HG03196 (cell line): ENCODE measurements around the gene RAB40B.

Experiments used
- ATAC-seq: cut with Tn5 transposase; IDR thresholded peaks from one replicate; pipeline ENCODE4 v1.9.1; 2021; ENCODE audit not compliant: unreplicated experiment

RAB40B gene

GRCh38 chr17:82670661-82671450 is 27.6 kb downstream of the RAB40B start:
- no peak for ATAC-seq

DNA sequence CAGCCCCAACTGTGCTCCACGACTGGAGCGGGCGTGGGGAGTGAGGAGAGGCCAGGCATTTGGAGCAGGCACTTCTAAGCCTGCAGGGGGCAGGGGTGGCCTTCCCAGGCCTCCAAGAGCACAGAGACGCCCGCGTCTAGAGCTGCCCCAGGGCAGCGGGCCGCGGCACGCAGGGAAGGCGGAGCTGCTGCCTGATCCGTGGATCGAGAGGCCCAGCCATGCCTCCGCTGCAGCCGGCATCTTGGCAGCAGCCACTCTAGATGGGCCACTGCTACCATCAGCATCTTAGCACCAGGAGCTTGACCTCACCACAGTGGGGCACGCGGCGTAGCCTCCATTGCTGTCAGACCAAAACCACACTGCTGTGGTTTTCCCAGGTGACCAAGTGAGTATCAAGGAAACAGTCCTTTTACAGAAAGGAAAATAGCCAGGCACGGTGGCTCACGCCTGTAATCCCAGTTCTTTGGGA is 29.8 kb downstream of the RAB40B start:
- ATAC-seq = no peak

GRCh38 chr17:82668024-82668630 is 30.4 kb downstream of the RAB40B start:
- no peak for ATAC-seq

DNA sequence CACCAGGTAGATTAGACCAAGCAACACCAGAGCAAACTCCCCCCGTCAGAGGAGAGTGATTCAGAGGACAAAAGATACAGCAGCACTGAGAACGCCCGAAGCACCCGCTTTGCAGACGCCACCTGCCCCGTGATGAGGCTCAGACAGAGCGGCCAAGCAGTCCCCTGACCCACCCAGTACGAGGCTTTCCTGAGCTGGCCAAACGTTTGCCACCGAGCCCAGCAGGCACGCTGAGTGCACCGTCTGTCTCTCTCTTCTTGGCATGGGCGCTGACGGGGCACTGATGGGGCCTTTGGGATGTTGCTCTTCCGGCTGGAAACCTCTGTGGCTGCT is 30.9 kb downstream of the RAB40B start:
- ATAC-seq = no peak

- ATAC-seq = no peak
These were observed 31.4 kb downstream of the RAB40B start for GRCh38 chr17:82666931-82667667.

- no peak for ATAC-seq
These were observed 32.6 kb downstream of the RAB40B start for GRCh38 chr17:82665891-82666290.

DNA sequence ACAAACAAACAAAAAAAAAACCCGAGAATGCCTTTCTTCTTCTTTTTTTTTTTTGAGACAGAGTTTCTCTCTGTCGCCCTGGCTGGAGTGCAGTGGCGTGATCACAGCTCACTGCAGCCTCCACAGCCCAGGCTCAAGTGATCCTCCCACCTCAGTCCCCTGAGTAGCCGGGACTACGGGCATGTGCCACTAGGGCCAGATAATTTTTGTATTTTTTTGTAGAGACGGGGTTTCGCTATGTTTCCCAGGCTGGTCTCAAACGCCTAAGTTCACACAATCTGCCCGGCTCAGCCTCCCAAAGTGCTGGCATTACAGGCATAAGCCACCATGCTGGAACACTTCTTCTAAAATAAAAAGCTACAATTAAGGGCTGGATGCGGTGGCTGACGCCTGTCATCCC is 33.3 kb downstream of the RAB40B start:
- no peak for ATAC-seq

DNA sequence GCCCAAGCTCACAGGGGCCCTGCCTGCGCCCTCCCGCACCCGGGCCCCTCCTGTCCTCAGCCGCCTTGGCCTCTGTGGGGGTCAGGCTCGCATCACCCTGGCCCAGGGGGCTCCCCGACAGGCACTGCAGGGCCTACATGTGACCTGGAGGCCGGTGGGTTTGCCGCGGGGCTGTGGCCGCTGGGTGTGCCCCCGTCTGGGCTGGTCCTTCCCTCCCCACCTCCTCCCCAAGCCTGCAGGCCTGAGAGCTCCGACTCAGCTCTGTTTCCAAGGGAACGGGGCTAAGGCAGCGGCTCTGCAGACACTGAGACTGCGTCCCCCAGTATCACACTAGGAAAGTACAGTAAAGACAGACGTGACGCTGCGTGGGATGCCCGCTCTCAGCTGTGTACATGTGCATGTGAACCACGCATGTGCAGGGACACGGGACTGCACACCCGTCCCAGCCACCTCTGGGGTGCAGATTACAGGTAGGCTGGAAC is 33.8 kb downstream of the RAB40B start:
- no peak for ATAC-seq

GRCh38 chr17:82664276-82664575 is 34.3 kb downstream of the RAB40B start:
- no peak for ATAC-seq

DNA sequence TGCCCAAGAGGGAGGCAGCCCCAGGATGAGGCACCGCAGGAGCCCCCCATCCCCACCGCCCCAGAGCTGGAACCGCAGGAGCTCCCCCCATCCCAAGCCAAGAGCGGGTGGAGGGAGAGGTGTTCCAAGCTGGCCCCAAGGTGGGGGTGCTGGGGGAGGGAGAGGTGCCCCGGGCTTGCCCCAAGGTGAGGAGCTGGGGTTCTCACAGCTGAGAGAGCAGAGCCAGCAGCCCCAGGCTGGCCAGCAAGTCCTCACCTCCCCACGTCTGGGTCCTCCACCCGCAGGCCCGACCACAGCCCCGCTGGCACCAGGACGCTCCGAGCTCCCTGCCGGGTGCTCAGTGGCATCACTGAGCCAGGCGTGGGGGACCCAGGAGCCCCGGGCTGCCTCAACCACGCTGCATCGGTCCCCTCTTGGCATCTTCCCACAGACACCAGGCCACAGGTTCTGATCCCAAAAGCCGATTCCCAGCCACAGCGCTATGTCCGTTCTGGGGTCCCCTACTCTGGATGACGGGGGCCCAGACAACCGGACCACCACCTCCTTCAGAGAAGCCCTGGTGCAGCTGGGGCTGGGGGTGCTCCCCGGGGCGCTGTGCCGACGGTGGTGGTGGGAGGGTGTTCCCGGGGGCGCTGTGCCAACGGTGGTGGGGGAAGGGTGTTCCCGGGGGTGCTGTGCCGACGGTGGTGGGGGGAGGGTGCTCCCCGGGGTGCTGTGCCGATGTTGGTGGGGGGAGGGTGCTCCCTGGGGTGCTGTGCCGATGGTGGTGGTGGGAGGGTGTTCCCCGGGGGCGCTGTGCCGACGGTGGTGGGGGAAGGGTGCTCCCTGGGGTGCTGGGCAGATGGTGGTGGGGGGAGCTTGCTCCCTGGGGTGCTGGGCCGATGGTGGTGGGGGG is 34.9 kb downstream of the RAB40B start:
- ATAC-seq = no peak

DNA sequence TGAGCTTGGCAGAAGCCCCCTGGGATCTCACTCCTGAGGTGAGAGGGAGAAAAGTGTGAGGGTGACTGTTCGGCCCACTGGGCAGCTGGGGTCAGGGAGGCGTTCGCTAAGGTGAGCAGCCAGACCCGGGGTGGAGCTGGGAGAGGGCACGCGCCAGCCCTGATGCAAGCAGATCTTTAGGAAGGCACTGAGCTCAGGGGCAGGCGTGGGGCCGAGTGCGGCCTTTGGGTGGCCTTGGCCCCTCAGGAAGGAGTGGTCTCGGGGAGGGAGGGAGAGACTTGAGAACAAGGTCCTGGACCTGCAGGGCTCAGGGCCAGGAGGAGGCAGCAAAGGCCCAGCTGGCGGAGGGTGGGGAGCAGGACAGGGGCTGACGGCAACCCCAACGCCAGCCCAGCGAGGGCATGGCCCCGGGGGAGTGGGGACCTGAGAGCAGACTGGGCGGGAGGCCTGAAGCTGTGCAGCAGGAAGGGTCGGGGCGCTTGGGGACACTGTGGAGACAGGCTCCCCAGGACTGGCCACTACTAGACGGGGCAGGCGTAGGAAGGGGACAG is 35.7 kb downstream of the RAB40B start:
- ATAC-seq = no peak

DNA sequence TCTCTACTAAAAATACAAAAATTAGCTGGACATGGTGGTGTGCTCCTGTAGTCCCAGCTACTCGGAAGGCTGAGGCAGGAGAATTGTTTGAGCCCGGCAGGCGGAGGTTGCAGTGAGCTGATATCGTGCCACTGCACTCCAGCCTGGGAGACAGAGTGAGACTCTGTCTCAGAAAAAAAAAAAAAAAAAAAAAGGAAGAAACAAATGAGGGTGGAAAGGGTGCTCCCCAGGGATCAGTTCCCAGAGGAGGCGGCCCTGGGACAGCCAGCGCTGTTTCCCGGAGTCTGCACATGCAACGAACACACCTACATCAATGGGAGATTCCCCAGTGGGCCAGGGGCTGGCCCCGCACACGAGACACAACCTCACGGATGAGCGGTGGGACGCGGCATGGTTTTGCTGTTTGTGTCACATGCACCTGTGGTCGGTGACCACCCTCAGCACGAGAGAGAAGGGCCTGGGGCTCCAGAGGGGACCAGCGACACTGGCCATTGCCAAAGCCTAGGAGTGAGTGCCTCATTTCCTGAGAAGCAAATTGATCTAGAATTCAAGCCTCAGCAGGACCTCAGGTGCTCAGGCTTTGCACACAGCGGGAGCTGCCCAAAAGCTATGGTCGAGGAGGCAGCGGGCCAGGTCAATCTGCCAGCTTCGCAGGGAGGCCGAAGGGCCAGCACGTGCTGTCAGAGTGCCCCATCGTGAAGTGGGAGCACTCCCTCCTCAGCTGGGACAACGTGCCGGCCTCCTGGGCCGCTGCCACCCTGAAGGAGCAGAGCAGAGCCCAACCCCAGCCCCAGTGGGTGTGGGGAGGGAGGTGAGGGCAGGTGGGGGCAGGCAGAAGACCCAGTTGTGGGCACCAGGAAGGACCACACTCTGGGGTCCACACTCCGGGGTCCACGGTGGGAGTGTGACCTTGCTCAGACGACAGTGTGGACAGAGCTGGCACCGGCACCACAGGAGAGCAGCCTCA is 36.5 kb downstream of the RAB40B start:
- no peak for ATAC-seq

DNA sequence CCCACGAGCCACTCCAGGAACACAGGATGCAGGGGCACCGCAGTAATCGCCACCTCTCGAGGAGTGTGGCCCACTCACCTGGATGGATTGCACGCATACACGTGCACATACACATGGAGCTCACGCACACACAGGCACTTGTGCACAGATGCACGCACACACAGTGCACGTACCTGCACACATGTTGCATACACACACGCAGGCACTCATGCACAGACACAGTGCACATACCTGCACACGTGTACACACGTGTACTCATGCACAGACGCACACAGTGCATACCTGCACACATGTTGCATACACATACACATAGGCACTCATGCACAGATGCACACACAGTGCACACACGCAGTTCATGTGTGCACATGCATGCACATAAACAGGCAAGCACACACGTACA is 38.6 kb downstream of the RAB40B start:
- no peak for ATAC-seq

- ATAC-seq = no peak
These were observed 39.6 kb downstream of the RAB40B start for GRCh38 chr17:82658796-82659452.

DNA sequence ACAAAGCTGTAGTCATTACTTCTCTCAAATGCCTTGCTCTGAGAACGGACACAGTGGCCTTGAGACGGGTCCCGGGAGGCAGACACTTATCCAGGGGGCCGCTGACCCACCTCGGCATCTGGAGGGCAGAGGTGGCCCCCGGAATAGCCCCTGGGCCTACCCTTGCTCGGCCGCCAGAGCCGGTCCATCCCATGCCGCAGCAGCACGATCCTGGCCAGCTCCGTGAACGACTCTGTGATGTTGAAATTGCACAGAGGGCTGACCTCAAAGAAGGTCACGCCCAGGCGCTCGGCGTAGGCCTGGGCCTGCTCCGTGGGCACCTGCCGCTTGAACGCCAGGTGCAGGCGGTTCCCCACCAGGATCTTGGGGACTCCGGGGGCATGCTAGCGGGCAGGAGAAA is 40.2 kb downstream of the RAB40B start:
- ATAC-seq = no peak

DNA sequence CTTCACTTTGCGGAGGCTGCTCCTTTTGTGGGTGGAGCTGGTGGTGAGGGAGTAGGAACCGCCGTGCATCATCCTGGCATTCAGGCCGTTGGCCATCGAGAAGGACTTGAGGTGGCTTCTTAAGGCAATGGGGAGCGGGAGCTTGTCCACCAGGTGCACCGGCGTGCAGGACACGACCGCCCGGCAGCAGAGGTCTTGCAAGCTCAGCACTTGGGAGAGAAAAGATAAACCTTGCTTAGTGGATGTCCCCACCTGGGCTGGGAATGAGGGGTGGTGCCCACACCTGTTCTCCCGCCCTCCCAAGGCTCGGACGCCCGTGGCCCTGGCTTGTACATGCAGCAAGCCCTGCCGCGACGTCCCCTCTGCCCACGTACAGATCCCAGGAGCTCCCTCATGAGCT is 40.6 kb downstream of the RAB40B start:
- ATAC-seq = no peak

- ATAC-seq = no peak
These were observed 42.2 kb downstream of the RAB40B start for GRCh38 chr17:82656266-82656665.

DNA sequence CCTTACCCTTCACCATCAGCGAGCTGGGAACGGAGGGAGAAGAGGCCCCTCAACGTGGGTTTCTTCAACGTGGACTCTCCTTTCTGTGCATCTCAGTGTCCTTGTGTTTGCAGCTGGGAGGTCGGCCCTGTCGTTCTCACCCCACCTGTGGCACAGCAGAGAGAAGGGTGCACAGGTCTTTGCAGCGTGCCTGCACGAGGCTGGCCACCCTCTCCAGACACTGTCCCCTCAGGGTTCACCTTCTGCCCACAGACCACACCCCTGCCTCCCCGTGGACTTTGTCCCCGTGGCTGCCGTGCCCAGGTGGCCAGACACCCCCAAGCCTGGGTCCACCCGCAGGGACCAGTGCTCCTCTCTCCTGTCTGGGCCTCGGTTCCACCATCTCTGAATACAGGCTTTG is 43.0 kb downstream of the RAB40B start:
- no peak for ATAC-seq

GRCh38 chr17:82655038-82655479 is 43.4 kb downstream of the RAB40B start:
- no peak for ATAC-seq
